Fibroblast of skin of left biceps (primary cell): Measurements from ENCODE around the gene KLF2.
A peak's percentile ranks its signal among the peaks of the same experiment; 100 is the strongest.
"Not testable (repeated sequence)": the region's sequence is repeated elsewhere in the genome, so short reads cannot be mapped to it uniquely, and the experiment has no call there.

Experiments used
- DNase-seq, 2 experiments: peaks; one replicate each; pipeline ENCODE4 v3.0.0-alpha.2; 2013; ENCODE audit warnings: low read depth in 2 of 2

The KLF2 gene

GRCh38 chr19:16324384-16325160 lies at the start of gene KLF2:
TSS of gene KLF2 (plus strand) at chr19:16324826. CDS start at chr19:16324924, 98 bp downstream.
- peak; percentile 82 to 85 for DNase-seq

GRCh38 chr19:16280306-16280705 lies 44.3 kb upstream of the KLF2 start:
- no peak for DNase-seq

- DNase-seq = no peak
These were observed 42.9 kb upstream of the KLF2 start for GRCh38 chr19:16281743-16282142.

DNA sequence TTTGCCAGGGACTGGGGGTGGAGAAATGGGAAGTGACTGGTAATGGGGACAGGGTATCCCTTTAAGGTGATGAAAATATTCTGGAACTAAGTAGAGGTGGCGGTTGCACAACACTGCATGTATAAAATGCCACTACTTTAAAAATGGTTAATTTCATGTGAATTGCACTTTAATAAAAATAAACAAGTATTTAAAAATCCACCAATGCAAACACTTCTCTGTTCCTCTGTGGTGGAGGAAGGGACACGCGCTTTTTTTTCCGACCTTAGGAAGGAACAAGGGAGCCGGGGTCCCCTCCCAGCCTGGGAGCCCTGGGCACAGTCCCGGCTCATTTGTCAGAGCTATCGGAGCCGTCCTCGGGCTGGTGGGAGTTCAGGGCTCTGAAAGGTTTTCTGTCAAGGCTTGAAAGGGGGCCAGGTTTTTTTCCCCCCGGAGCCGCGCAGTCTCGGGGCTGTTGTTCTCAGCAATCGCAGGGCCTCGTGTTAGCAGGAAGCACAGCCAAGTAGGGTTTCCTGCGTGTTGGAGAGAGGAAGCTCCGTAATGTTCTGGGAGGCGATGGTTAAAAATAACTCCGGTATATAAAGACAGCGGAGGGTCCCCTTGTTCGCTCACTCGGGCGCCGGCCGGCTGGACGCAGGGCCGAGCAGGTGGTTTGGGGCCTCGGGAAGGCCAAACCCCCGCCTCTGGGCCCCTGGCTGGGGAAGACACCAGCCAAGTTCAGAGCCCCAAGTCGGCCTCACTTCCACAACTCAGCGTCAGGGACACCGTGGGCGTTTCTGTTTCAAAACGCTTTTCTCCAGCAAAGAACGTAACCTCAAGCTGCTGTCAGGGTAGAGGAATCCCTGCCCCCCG lies 41.2 kb upstream of the KLF2 start:
- no peak for DNase-seq

DNA sequence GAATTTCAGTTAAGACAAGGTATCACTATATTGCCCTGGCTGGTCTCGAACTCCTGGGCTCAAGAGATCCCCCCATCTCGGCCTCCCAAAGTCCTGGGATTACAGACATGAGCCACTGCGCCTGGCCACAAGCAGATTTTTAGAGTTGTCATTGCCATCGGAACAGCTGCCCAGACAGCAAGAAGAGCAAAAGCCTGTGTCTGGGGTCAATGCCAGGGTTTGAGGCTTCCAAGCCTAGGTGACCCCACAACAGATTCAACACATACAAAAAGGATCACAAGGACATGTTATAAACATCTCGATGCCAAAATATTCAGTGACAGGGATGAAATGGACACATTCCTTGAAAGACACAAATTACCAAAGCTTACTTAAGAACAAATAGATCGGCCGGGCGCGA lies 40.1 kb upstream of the KLF2 start:
- DNase-seq = no peak

- DNase-seq = not testable (repeated sequence)
These were observed 39.5 kb upstream of the KLF2 start for GRCh38 chr19:16285079-16285478.

GRCh38 chr19:16285769-16286498 lies 38.7 kb upstream of the KLF2 start:
- no peak for DNase-seq

DNA sequence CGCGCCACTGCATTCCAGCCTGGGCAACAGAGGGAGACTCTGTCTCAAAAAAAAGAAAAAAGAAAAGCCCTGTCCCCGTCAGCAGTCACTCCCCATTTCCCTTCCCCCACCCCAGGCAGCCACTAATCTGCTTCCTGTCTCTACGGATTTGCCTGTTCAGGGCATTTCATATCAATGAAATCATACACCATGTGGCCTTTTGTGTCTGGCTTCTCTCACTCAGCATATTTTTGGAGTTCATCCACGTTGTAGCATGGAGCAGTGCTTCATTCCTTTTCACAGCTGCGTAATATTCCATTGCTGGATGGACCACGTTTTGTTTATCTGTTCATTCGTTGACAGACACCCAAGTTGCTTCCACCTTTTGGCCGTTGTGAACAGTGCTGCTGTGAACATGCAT lies 36.1 kb upstream of the KLF2 start:
- DNase-seq = no peak

DNA sequence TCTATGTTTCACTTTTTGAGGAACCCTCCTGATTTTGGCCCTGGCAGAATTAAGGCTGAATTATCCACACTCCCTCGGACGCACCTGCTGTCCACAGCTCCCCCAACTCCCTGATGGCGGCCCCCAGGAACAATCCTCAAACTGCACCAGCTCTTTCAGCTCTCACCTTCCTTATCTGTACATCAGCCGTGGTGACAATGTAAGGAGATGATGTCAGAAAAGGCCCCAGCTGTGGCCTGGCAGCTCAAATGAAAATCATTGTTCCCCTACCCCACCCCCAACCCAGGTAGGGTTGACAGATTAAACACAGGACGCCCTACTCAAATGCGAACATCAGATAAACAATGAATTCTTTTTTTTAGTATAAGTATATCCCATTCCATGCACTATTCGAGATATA lies 35.0 kb upstream of the KLF2 start:
- no peak for DNase-seq

- no peak for DNase-seq
These were observed 33.9 kb upstream of the KLF2 start for GRCh38 chr19:16290692-16291091.

DNA sequence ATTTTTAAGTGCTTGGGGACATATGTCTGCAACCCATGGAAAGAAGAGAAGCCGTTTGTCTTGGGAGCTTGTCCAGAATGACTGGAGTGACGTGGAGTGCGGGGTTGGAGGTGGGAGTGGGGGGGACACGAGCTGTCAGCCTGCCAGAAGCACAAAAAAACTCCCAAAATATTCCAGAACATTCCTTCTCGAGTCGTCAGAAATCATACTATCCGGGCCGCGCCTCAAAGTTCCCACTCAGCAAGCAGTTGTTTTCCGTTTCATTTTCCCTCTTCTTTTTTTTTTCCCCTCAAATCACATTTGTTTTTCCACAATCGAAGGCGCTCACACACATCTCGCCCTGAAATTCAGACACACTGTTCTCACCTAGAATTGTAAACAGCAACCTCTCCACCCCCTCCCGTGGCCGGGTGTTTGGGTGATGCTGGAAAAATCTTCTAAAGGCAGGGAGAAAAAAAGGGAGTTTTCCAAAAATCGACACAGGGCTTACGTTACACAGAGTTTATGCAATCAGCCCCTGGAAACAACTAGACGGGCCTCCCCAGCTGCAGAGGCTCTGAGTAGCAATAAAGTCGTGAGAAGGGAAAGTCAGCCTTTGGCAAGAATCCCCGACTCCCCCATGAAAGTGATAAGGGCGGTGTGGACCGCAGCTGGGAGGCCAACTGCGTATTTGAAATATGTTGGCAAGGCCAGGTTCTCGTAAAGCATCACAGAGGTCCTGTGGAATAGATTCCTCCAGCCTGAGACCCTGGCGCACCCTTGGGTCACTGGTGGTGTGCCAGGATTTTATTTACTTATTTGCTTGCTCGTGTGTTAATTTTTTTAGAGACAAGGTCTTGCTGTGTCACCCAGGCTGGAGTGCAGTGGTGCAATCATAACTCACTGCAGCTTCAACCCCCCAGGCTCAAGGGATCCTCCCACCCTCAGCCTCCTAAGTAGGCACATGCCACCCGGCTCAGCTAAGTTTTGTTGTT lies 31.2 kb upstream of the KLF2 start:
- DNase-seq = peak; percentile 87 to 89

GRCh38 chr19:16295057-16295456 lies 29.6 kb upstream of the KLF2 start:
- no peak for DNase-seq

DNA sequence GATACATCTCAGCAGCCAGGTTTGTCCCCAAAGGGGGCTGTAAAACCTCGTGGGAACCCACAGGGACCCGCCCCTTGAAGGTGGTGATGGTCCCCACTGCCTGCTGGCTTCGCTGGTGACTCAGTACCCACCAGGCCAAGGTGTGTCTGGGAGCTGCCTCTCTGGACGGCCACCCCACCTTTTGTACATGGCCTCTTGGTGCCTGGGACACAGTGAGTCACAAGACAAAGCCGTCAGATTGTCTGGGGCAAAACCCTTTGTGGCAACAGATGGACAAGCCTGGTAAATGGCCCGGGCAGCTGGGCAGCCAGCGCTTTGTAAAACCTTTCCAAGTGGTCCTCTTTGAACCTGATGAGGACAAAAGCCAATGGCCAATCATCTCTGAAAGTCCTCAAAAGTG lies 27.9 kb upstream of the KLF2 start:
- no peak for DNase-seq

DNA sequence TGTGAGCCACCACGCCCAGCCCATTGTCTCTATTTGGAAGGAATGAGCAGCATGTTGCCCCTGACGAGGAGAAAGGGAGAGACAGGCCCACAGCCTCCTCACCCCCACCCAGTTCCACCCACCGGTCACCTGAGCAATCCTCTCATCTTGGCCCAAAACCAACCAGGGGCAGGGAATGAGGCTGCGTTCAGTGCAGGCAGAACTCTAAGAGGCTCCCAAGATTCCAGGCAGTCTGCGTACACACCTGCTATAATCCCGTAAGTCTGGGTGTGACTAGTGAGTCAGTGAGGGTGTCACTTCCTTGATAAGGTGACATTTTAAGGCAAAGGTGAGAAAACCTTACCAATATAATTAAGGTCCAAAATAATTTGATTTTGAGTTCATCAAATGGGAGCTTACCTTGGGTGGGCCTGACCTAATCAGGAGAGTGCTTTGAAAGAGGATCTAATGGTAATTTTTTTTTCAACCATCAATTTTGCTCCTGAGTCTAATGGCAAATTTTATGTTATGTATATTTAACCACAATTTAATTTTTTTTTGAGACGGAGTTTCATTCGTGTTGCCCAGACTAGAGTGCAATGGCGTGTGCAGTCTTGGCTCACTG lies 26.9 kb upstream of the KLF2 start:
- no peak for DNase-seq

- DNase-seq = no peak
These were observed 26.3 kb upstream of the KLF2 start for GRCh38 chr19:16298334-16298733.

DNA sequence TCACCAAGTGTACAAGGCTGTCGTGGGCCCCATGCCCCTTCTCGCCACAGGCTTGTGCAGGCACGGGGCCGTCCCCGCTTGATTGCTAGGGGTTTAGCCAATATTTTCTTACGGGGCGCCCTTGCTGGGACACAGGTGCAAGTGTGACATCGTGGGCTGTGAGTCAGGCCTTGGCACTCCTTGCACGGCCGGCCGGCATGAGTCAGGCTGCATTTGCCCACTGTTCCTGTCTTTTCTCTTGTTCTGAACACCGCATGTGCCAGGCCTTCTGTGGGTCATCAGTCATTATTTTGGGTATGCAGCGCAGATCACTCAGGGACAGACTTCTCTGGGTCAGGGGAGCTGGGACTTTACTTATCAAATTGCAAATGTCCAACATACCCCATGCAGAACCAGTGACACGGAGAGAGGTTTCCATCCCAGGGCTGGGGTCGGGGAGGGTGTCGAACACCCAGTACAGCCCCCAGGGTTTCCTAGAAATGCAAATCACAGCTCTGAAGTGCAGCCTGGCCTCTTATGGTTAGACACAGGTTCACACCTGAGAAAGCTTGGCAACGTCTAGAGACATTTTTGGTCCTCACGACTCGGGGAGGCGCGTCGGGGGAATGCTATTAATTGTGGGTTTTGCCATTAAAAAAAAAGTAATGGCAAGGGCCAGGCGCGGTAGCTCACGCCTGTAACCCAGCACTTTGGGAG lies 22.5 kb upstream of the KLF2 start:
- DNase-seq = no peak

GRCh38 chr19:16303755-16304154 lies 20.9 kb upstream of the KLF2 start:
- DNase-seq = no peak

DNA sequence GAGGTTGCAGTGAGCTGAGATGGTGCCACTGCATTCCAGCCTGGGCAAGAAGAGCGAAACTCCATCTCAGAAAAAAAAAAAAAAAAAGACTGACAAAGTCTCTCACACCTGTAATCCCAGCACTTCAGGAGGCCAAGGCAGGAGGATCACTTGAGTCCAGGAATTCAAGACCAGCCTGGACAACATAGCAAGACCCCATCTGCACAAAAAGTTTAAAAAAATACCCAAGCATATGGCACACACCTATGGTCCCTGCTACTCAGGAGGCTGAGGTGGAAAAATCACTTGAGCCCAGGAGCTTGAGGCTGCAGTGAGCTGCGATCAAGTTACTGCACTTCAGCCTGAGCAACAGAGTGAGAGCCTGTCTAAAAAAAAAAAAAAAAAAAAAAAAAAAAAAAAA lies 20.1 kb upstream of the KLF2 start:
- DNase-seq = not testable (repeated sequence)

DNA sequence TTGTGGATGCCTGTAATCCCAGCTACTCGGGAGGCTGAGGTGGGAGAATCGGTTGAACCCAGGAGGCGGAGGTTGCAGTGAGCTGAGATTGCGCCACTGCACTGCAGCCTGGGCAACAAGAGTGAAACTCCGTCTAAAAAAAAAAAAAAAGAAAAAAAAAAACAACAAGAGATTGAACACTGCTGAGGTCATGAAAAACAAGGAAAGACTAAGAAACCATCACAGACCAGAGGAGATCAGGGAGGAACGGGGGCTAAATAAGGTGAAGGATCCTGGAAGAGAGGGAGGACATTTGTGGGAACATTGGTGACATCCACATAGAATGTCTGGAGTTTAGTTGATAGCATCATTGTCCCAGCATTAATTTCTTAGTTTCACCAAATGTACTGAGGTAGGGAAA lies 19.6 kb upstream of the KLF2 start:
- not testable (repeated sequence) for DNase-seq
